Thyroid gland (tissue), 4 donors: ENCODE data around the gene TLR3. TPM values are rescaled to one million over a fixed set of nuclear protein-coding genes. Genes with fewer than 3 reads are reported as not detected.
A peak's percentile ranks its signal among the peaks of the same experiment; 100 is the strongest.

Experiments used
- DNase-seq, 2 donors: peaks; one replicate each; pipeline ENCODE4 v3.0.0-alpha.2; 2019
- H3K27ac ChIP-seq, 3 donors: fragments of 200-600 bp; sonication (generic); 1 replicate in 2 of 3; 2 replicates in 1 of 3; pipeline ENCODE4 v1.5.1; 2016 to 2019; ENCODE audit warnings: mild to moderate bottlenecking in 1 of 3, moderate library complexity in 1 of 3
- H3K27me3 ChIP-seq: fragments of 200-600 bp; sonication (generic); one replicate; pipeline ENCODE4 v1.5.1; 2019
- H3K36me3 ChIP-seq, 2 donors: fragments of 200-600 bp; sonication (generic); one replicate each; pipeline ENCODE4 v1.5.1; 2016 to 2019
- H3K4me1 ChIP-seq, 2 donors: fragments of 200-600 bp; sonication (generic); one replicate each; pipeline ENCODE4 v1.5.1; 2017 to 2019
- H3K4me3 ChIP-seq, 3 donors: fragments of 200-600 bp; sonication (generic); replicated peaks in 1 of 3; 1 replicate in 2 of 3; 2 replicates in 1 of 3; pipeline ENCODE4 v1.5.1; 2016; ENCODE audit warnings: mild to moderate bottlenecking in 1 of 3
- H3K9me3 ChIP-seq: fragments of 200-600 bp; sonication (generic); one replicate; pipeline ENCODE4 v1.5.1; 2017
- POLR2A ChIP-seq, 2 donors: fragments of 450-650 bp; IDR thresholded peaks; one replicate each; pipeline ENCODE4 v1.6.1; 2017; ENCODE audit warnings: antibody characterized with exemption in 2 of 2, mild to moderate bottlenecking in 2 of 2, moderate library complexity in 1 of 2
- WGBS, 2 donors: methylation state at CpG; one replicate each; pipeline ENCODE4 v1.1.5; 2017; 5-methylcytosine and 5-hydroxymethylcytosine counted together
- intact Hi-C: fragments of 100-400 bp; cut with DNase I; formaldehyde crosslinking; loops from one replicate; pipeline ENCODE4 v1.15.1; 2023
- total RNA-seq, 4 donors: library from RNA; depleted of rRNA; stranded (reverse); fragments of >200 nt; gene quantifications; one replicate each; pipeline ENCODE4 v1.2.3, GENCODE V29; 2016
- TF ChIP-seq, protein P1 (sequence below), 6 experiments: fragments of 200-600 bp in 3 of 6; fragments of 450-650 bp in 3 of 6; sonication (generic) in 3 of 6; IDR thresholded peaks; one replicate each; pipeline ENCODE4 v1.5.1; 2016 to 2019; ENCODE audit warnings: antibody characterized with exemption in 6 of 6, mild to moderate bottlenecking in 2 of 6, inconsistent platforms in 1 of 6, moderate library complexity in 1 of 6

TLR3 gene
- total RNA-seq, 4 donors from 2014 or later, result 6.5 to 13.1 (median 10.0) TPM

DNA sequence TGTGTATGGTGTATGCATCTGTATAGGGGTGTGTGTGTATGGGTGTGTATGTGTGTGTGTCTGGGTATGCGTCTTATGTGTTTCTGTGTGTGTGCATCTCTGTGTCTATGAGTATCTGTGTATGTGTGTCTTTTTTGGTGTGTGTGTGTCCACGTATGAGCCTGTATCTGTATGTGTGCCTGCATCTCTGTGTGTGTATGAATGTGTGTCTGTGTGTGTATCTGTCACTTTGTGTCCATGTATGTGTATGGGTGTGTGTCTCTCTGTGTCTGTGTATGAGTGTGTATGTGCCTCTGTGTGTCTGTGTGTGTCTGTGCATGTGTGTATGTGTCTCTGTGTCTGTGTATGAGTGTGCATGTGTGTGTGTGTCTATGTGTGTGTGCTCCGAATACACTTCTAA, 59.9 kb downstream of the TLR3 start:
- WGBS, 2 donors, result 92 to 98% methylated on average over 3 of the region's 3 CpGs
- intact Hi-C loops, result no loop called here
- H3K36me3 ChIP-seq, result no peaks in the 10 kb centered on the region

DNA sequence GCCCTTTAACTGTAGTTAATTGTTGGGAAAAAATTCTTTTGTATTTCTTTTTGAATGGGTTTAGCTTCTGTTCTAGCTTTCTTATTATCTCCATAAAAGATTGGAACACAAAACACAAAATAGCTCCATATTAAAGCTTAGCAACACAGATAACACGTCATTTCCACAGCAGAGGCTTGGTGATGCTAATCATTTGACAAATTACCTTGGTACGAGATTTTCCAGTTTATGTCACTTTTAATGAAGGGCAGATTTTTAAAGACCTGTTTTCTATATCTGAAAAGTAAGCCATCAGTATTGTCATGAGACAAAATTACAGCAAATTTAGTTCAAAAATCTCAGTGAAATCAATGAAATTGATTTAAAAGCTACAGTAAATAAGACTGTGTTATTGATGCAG, 63.0 kb downstream of the TLR3 start:
- Histone ChIP-seq H3K9me3 (no peaks in the 10 kb centered on the region), H3K36me3 (no peaks in the 10 kb centered on the region), H3K4me1 (no peaks in the 10 kb centered on the region), H3K27me3 (no peaks in the 10 kb centered on the region), H3K4me3 (no peak overlapping the region), H3K27ac (no peak overlapping the region)
- no peak for TF ChIP-seq POLR2A (IDR thresholded peaks at IDR 0.05)
- TF ChIP-seq, protein P1, sequence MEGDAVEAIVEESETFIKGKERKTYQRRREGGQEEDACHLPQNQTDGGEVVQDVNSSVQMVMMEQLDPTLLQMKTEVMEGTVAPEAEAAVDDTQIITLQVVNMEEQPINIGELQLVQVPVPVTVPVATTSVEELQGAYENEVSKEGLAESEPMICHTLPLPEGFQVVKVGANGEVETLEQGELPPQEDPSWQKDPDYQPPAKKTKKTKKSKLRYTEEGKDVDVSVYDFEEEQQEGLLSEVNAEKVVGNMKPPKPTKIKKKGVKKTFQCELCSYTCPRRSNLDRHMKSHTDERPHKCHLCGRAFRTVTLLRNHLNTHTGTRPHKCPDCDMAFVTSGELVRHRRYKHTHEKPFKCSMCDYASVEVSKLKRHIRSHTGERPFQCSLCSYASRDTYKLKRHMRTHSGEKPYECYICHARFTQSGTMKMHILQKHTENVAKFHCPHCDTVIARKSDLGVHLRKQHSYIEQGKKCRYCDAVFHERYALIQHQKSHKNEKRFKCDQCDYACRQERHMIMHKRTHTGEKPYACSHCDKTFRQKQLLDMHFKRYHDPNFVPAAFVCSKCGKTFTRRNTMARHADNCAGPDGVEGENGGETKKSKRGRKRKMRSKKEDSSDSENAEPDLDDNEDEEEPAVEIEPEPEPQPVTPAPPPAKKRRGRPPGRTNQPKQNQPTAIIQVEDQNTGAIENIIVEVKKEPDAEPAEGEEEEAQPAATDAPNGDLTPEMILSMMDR (IDR thresholded peaks at IDR 0.05), result no peak
- intact Hi-C loops, result no loop called here
- 90 to 97% methylated on average over 2 of the region's 2 CpGs for WGBS, 2 donors
- DNase-seq, result no peak

More for the DNA sequence above, 59.9 kb downstream of the TLR3 start:
- H3K9me3 ChIP-seq, result no peaks in the 10 kb centered on the region
- TF ChIP-seq POLR2A (IDR thresholded peaks at IDR 0.05), result no peak
- TF ChIP-seq, protein P1 (IDR thresholded peaks at IDR 0.05), result no peak
- H3K4me1 ChIP-seq, result no peaks in the 10 kb centered on the region
- H3K4me3 ChIP-seq, result no peak overlapping the region
- no peak for DNase-seq
- no peaks in the 10 kb centered on the region for H3K27me3 ChIP-seq
- no peak overlapping the region for H3K27ac ChIP-seq

DNA sequence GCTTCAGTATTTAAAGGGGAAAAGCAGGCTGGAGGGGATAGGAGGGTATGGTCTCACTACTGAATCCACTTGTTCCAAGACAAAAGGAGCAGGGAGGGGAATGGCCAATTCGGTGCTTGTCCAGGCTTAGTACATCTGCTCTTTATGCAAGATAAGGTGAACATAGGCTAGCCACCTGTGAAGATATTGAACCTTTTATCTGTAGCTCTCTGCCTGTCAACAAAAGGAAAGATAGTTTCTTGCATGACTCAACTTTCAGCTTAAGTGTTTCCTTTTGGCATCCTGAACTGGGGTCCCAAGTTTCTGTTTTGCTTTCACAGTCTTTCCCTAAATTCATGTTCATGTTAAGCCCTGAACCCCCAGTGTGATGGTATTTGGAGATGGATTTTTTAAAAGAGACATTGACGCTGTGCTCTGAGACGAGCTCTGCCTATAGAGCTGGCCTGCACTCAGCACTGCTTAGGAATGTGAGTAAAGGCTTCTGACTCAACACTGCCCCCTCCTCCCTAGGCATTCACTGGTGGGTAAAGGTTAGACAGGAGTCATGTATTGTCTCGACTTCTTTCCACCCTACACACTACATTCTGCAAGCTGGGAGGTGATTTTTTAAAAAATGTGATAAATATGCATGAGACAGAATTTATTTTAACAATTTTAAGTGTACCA, 63.8 kb downstream of the TLR3 start:
- peak in 1 of 2 donors; percentile 15 for DNase-seq
- Histone ChIP-seq H3K9me3 (no peaks in the 10 kb centered on the region), H3K27me3 (no peaks in the 10 kb centered on the region), H3K4me1 (no peaks in the 10 kb centered on the region), H3K36me3 (no peaks in the 10 kb centered on the region), H3K27ac (no peak overlapping the region), H3K4me3 (no peak overlapping the region)
- intact Hi-C loops, result no loop called here
- TF ChIP-seq, protein P1 (IDR thresholded peaks at IDR 0.05), result no peak
- no peak for TF ChIP-seq POLR2A (IDR thresholded peaks at IDR 0.05)
- WGBS, 2 donors, result 31 to 32% methylated on average over 4 of the region's 4 CpGs

DNA sequence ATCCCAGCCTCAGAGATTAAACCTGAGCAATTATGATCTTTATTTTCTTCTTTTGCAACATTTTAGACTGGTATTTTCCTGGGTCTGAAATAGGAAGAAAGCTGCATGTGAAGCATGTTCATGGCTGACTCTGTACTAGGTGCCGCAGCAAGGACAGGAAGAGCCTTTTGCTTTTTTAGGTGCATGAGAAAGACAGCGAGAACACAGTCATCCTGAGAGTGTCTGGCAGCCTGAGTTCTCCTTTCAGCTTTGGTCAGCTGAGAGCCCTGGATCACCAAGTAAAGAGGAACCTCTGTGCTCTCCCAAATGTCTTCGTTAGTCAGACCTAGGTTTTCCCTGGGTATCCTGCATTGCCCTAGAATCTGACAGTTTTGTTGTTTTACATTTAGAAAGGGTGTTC, 65.3 kb downstream of the TLR3 start:
- intact Hi-C loops, result no loop called here
- DNase-seq, result no peak

DNA sequence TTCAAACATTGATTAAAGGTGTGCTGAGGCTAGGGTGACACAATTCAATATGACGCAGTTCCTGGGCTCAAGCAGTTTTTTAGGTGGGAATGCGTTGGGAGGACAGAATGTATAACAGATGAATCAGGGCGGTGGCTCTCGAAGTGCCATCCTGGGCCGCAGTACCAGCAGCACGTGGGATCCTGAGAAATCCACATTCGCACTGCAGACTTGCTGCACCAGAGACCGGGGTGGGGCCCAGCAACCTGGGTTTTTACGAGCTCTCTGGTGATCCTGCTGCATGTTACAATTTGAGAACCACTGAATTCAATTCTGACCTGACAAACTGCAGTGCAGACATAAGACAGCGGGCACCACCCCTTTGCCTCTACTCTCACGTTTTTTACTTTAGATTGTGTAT, 65.9 kb downstream of the TLR3 start:
- Histone ChIP-seq H3K9me3 (no peaks in the 10 kb centered on the region), H3K4me3 (no peak overlapping the region), H3K27me3 (no peaks in the 10 kb centered on the region), H3K4me1 (no peaks in the 10 kb centered on the region), H3K27ac (no peak overlapping the region), H3K36me3 (no peaks in the 10 kb centered on the region)
- no peak for DNase-seq
- TF ChIP-seq, protein P1 (IDR thresholded peaks at IDR 0.05), result no peak
- no peak for TF ChIP-seq POLR2A (IDR thresholded peaks at IDR 0.05)
- intact Hi-C loops, result no loop called here
- 93 to 98% methylated on average over 10 to 11 of the region's 11 CpGs for WGBS, 2 donors

More for the DNA sequence above, 65.3 kb downstream of the TLR3 start:
- no peaks in the 10 kb centered on the region for H3K36me3 ChIP-seq
- no peak overlapping the region for H3K27ac ChIP-seq
- H3K4me3 ChIP-seq, result no peak overlapping the region
- H3K4me1 ChIP-seq, result no peaks in the 10 kb centered on the region
- 88 to 96% methylated on average over 3 of the region's 3 CpGs for WGBS, 2 donors
- TF ChIP-seq POLR2A (IDR thresholded peaks at IDR 0.05), result no peak
- TF ChIP-seq, protein P1 (IDR thresholded peaks at IDR 0.05), result no peak
- H3K9me3 ChIP-seq, result no peaks in the 10 kb centered on the region
- no peaks in the 10 kb centered on the region for H3K27me3 ChIP-seq
